HuH-7 (cell line): ENCODE data around the gene TM4SF5.

Source experiments
- DNase-seq: peaks from one replicate; pipeline ENCODE4 v3.0.0; 2011; ENCODE audit warnings: low spot score

Gene TM4SF5

GRCh38 chr17:4771519-4772234 lies at the start of gene TM4SF5:
Gene TM4SF5 (plus strand): TSS chr17:4771886. CDS start chr17:4771923, 37 bp downstream.
- DNase-seq, result peak; percentile 42

DNA sequence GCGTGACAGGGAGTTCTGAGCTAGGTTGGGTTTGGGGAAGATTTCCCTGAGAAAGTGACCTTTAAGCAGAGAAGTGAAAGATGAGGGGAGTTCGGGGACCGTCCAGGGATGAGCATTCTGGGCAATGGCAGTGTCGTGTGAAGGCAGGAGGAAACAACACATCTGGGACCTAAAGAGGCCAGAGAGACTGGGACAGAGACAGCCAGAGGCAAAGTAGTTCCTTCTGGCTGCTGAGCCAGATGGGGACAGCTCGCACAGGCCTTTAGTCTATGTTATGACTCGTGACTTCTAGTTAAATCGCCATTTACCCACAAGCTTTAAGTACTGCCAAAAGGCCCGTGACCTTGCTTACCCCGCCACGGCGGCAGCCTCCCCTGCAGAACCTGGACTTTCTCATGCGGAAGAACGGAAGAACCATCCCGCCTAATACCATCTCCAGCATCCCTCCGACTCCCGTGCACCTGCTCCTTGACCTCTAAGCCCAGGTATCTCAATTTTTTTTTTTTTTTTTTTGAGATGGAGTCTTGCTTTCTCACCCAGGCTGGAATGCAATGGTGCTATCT lies 48.9 kb upstream of the TM4SF5 start:
- DNase-seq, result no peak

- DNase-seq, result no peak
These were observed 47.0 kb upstream of the TM4SF5 start for GRCh38 chr17:4724650-4725049.

DNA sequence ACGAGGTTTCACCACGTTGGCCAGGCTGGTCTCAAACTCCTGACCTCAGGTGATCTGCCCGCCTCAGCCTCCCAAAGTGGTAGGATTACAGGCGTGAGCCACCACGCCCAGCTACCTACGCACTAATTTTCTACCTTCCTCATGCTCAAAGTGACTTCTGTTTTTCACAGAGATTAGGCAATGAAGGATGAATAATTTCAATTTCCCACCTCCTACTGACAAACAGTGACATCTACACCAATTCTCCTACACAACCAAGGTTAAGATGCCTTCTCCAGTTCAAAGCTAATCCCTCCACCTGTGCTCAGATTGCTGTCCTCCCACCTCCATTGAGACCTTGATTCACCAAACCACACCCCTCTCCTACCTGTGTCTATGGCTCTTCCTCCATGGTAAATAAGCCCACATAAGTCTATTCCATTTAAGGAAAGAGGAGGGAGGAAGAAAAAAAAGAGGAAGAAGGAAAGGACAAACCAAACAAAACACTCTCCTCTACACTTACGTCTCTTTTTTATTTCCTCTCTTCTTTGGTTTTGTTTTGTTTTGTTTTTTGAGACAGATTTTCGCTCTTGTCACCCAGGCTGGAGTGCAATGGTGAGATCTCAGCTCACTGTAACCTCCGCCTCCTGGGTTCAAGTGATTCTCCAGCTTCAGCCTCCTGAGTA lies 45.9 kb upstream of the TM4SF5 start:
- no peak for DNase-seq

- no peak for DNase-seq
These were observed 43.6 kb upstream of the TM4SF5 start for GRCh38 chr17:4728124-4728523.

DNA sequence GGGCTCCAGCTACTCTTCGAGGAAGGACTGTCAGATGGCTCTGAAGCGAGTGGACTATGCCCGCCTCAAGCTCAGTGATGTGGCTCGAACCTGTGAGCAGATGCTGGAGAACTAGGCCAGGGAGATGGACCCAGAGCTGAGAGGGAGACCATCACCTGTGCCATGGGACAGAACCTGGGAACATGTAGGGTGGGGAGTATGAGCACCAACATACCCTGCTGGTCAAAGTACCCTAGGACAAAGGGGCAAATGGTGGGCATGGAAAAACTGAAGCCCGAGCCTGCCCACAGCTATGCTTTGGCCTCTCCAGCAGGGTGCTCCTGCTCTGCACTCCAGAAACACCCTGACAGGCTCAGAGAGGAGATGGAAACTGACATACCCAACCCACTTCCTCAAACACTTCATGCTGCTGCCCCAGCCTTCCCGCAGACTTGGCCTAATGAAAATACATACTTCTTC lies 38.6 kb upstream of the TM4SF5 start:
- no peak for DNase-seq

DNA sequence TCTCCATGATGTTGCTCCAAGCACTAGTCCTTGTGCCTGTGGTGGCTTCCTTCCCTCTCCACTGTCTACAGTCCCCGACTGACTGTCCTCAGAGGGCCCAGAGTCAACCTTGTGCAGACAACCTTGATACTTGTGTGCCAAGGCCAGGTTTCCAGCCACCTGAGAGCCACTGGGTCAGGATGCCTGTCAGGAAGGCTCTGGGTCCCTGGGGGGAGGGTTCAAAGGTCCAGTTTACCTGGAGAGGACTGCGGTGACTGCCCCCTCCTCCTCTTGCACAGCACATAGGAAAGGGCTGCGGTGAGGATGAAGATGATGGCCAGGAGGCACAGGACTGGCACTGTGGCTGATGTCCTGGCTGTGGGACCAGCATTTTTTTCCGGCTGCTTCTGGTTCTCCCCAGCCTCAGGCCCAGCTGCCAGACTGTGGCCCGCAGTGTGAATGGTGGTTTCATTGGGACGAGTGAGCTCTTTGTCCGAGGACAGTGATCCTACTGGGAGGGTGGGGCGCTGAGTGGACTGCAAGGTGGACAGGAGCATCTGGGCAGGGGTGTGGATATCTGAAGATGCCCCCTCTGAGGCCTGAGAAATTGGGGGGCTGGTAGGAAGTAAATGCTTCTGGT lies 36.7 kb upstream of the TM4SF5 start:
- no peak for DNase-seq

DNA sequence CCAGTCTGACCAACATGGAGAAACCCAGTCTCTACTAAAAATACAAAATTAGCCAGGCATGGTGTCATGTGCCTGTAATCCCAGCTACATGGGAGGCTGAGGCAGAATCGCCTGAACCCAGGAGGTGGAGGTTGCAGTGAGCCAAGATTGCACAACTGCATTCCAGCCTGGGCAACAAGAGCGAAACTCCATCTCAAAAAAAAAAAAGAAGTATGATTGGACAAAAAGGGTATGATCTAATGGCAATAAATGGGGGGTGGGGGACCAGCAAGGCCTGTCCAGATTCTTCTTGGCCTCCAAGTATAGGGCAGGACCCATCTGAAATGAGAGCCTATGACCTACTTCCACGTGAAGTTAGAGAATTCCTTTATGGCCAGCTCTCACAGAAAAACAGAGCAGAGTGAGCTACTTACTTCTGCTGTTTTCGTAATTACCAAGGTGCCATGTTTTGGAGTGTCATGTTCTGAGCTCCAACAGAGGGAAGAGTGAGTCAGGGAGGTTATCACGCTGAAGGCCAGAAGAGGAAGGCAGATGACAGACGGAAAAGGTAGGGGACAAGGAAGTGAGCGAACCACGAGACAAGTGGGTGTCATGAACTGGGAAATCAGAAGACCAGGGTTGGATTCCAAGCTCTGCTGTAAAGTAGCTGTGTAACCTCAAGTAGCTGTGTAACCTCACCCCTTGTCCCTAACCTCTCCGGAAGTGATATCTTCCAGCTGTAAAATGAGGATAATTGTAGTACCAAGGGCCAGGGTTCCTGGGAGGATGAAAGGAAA lies 35.6 kb upstream of the TM4SF5 start:
- no peak for DNase-seq

GRCh38 chr17:4738136-4739121 lies 33.3 kb upstream of the TM4SF5 start:
- DNase-seq, result no peak

DNA sequence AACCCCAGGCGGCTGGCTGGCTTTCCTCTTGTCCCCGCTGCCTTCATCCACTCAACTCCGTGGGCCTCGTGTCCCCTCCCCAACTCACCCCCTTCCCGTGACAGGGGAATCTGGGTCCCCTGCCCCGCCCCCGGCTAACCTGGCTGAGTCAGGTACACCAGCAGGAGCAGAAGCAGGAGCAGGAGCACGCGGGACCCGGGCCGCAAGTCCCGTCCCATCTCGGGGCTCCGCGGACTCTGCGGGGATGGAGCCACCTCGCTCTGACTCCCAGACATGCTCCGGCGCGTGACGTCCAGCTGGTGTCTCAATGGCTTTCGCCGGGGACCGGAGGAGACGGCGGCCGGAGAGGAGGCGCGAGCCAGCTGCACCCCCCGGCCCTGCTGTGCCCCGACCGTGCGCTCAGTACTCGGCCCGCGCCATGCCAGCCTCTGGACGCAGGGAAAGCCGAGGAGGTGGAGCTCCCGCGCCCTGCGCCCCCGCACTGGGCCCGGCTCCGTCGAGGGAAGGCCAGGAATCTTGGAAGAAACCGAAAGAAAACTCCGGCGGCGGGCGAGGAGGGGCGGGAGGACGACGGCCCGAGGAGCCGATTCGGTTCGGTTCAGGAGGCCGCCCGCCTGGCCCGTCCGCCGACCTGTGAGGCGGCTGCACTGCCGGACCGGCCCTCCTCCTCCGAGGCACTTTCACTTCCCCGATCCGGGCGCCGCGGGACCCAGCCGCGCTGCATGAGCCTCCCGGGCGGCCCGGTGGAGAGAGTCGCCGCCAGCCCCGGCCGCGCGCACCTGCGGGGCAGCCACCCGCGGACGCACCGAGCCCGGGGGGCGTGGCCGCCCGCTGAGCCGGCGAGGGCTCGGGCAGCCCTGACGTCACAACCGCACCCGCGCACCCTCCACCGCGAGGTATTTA lies 32.3 kb upstream of the TM4SF5 start, which contains the start of the genes CXCL16 and ZMYND15:
Gene CXCL16 (minus strand): TSS at position 807 of the 903 bp plus-strand sequence. CDS start 589 bp downstream, at position 218.
Gene ZMYND15 (plus strand): TSS at position 712 of the 903 bp plus-strand sequence. CDS start 716 bp downstream, outside the sequence.
- DNase-seq, result peak; percentile 46

DNA sequence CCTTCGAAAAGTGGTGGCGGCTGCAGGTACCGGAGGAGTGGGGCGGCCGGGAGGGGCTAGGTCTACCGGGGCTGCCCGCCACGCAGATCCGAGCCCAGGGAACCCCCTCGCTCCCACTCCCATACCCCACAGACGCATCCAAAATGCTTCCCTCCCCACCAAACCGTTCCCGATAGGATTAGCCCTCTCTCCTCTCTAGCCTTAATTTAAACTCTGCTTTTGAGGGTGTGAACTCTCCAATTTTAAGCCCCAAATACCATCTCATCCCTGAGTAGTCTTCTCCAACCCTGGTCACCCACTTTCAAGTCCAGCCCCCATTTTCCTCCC lies 31.7 kb upstream of the TM4SF5 start:
- DNase-seq, result no peak

- no peak for DNase-seq
These were observed 31.1 kb upstream of the TM4SF5 start for GRCh38 chr17:4740584-4740983.

GRCh38 chr17:4741544-4741943 lies 30.1 kb upstream of the TM4SF5 start:
- no peak for DNase-seq

DNA sequence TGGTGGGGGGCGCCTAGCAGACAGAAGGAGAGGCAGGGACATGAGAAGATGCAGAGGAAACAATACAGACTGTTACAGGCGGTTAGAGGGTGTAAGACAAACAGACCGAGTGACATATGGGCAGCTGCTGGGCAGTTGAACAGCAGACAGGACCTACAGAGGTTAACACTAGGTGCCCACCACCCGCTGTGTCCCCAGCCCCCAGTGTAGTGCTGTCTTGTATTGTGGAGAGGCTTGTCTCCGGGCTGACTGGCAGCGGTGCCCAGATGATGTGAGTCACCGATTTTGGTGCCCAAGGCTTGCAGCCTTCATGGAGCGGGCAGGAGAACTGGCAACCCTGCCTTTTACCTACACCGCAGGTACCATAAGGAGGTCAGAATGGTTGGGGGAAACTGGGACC lies 29.6 kb upstream of the TM4SF5 start:
- DNase-seq, result no peak

DNA sequence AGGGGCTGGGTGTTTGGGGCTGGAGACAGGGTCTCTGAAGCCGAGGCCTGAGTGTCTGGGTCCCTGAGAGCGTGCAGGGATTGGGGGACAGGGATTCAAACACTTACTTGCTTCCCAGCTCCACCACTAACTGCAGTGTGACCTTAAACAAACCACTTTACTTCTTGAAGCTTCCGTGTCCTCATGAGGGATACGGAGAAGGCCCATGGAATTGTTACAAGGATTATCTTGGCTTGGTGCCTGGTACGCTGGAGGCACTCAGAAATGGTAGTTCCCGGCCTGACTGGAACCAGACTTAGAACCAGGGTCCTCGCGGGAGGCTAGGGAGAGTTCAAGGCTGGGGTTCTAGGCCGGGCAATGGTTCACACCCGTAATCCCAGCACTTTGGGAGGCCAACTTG lies 29.1 kb upstream of the TM4SF5 start:
- no peak for DNase-seq

DNA sequence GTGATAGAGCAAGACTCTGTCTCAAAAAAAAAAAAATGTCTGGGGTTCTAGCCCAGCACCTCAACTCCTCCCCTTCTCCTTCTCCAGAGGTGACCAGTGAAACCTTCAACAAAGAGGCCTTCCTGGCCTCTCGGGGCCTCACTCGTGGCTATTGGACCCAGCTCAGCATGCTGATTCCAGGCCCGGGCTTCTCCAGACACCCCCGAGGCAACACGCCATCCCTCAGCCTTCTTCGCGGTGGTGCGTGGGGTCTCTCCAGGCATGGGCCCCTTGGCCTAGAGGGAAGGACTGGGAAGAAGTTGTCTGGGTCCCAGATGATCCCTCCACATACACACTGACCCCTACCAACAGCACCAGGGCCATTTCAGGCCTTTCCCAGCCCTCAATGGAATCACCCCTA lies 28.5 kb upstream of the TM4SF5 start:
- no peak for DNase-seq

- DNase-seq, result no peak
These were observed 27.8 kb upstream of the TM4SF5 start for GRCh38 chr17:4743898-4744297.

DNA sequence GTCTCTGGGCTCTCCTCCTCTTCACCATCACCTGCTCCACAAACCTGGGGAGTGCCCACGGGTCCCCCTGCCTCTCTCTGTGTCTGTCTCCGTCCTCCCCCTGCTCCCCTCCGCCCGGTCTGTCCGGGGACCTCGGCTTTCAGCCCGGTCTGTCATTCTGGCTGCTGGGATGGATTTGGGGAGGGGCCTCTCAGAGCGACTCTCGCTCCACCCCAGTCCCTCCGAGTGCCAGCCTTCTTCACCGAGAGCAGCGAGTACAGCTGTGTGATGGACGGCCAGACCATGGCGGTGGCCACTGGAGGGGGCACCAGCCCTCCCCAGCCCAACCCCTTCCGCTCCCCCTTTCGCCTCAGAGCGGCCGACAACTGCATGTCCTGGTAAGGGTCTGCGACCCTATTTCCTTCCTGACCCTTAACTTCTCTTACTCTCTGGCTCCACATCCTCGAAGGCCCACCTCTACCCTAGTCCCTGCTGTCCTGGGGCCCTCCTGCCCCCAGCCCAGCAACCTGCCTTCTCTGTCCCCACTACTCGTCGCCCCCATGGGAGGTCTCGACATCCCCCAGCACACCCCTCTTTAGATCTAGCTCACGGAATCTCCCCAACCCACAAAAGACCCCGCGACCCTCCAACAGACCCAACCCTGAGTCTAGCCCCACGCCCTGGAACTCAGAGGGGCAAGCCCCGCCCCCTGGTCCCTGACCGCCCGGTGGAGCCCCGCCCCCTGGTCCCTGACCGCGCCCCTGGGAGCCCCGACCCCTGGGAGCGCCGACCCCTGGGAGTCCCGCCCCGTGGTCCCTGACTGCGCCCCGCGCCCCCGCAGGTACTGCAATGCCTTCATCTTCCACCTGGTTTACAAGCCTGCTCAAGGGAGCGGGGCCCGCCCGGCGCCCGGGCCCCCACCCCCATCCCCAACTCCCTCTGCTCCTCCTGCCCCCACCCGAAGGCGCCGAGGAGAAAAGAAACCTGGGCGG lies 26.4 kb upstream of the TM4SF5 start:
- DNase-seq, result no peak
